HEK293T (cell line): ENCODE measurements around the gene USP8.

Experiments
- BHLHE40 ChIP-seq: fragments of 450-650 bp; IDR thresholded peaks from 2 replicates; pipeline ENCODE4 v1.6.1; 2016; ENCODE audit warnings: mild to moderate bottlenecking, moderate library complexity, borderline replicate concordance
- CTBP1 ChIP-seq: fragments of 450-650 bp; IDR thresholded peaks from 2 replicates; pipeline ENCODE4 v1.6.1; 2016; ENCODE audit warnings: borderline replicate concordance
- FOXA1 ChIP-seq: fragments of 450-650 bp; IDR thresholded peaks from 2 replicates; pipeline ENCODE4 v1.6.1; 2016; ENCODE audit warnings: mild to moderate bottlenecking
- FOXK2 ChIP-seq: fragments of 450-650 bp; IDR thresholded peaks from 2 replicates; pipeline ENCODE4 v1.6.1; 2016; ENCODE audit warnings: mild to moderate bottlenecking
- FOXM1 ChIP-seq: fragments of 450-650 bp; IDR thresholded peaks from 2 replicates; pipeline ENCODE4 v1.6.1; 2017; ENCODE audit warnings: mild to moderate bottlenecking, borderline replicate concordance
- HDGF ChIP-seq: fragments of 450-650 bp; IDR thresholded peaks from 2 replicates; pipeline ENCODE4 v1.6.1; 2017; ENCODE audit warnings: antibody characterized with exemption, borderline replicate concordance
- LEF1 ChIP-seq: fragments of 450-650 bp; IDR thresholded peaks from 2 replicates; pipeline ENCODE4 v1.6.1; 2017; ENCODE audit warnings: mild to moderate bottlenecking, borderline replicate concordance
- NFRKB ChIP-seq: fragments of 450-650 bp; IDR thresholded peaks from 2 replicates; pipeline ENCODE4 v1.6.1; 2016; ENCODE audit warnings: mild to moderate bottlenecking, moderate library complexity
- SP1 ChIP-seq: fragments of 450-650 bp; IDR thresholded peaks from 2 replicates; pipeline ENCODE4 v1.6.1; 2017
- SUZ12 ChIP-seq: fragments of 450-650 bp; IDR thresholded peaks from 2 replicates; pipeline ENCODE4 v1.6.1; 2016; ENCODE audit warnings: mild to moderate bottlenecking

GRCh38 chr15:50415752-50416404 is 8.3 kb upstream of the USP8 start:
- TF ChIP-seq LEF1: no peak
- TF ChIP-seq SUZ12: no peak
- no peak for TF ChIP-seq BHLHE40
- no peak for TF ChIP-seq CTBP1
- TF ChIP-seq FOXK2: no peak
- TF ChIP-seq NFRKB: no peak
- TF ChIP-seq HDGF: no peak
- TF ChIP-seq FOXA1: no peak
- TF ChIP-seq FOXM1: no peak
- no peak for TF ChIP-seq SP1
